ENCODE results near the gene DZIP1. TPM values are rescaled to one million over a fixed set of nuclear protein-coding genes. Genes with fewer than 3 reads are reported as not detected.

Gene DZIP1
- total and polyA plus RNA-seq, 2 donors (not counting 1 experiment from before 2014, with no cell fraction given): not detected

- H3K27ac Mint-ChIP-seq: no peak overlapping the region
- intact Hi-C loops (cut with micrococcal nuclease): no loop called here
- H3K36me3 ChIP-seq (replicated peaks in 1 of 2; ENCODE audit: control extremely low read depth in 1 of 2, control insufficient read depth in 1 of 2, extremely low read depth in 1 of 2, insufficient read depth in 2 of 2, low read length in 1 of 2): no peaks in the 10 kb centered on the region
- TF ChIP-seq CTCF (IDR thresholded peaks at IDR 0.05) (no peak), EZH2 (IDR thresholded peaks at IDR 0.05; ENCODE audit: borderline replicate concordance, insufficient read depth, low read depth, low read length, poor library complexity, severe bottlenecking) (no peak)
- H4K20me1 ChIP-seq (ENCODE audit: control insufficient read depth, insufficient read depth, low read length, poor library complexity, severe bottlenecking): no peaks in the 10 kb centered on the region
- no peaks in the 10 kb centered on the region for H3K9me3 ChIP-seq (ENCODE audit: control extremely low read depth in 1 of 3, control insufficient read depth in 2 of 3, insufficient read depth in 1 of 3, low read length in 2 of 3)
- no peaks in the 10 kb centered on the region for H3K9me3 Mint-ChIP-seq (ENCODE audit: insufficient read depth)
- DNase-seq: no peak
- H3K27ac ChIP-seq (ENCODE audit: low read length in 2 of 2): no peak overlapping the region
- ChIA-PET POLR2A (no interaction called here), CTCF (no interaction called here)
- H3K4me3 Mint-ChIP-seq: no peak overlapping the region
- H3K27me3 ChIP-seq (replicated peaks in 1 of 4; ENCODE audit: control extremely low read depth in 1 of 4, control insufficient read depth in 3 of 4, insufficient read depth in 4 of 4, low read length in 3 of 4): peaks cover 0 to 2% (median 0%) of the 10 kb centered on the region in 4 experiments
- peaks cover 7% of the 10 kb centered on the region for H3K27me3 Mint-ChIP-seq
- H3K4me2 ChIP-seq (replicated peaks; ENCODE audit: low read depth, low read length, poor library complexity, severe bottlenecking): no peak overlapping the region
- no peak overlapping the region for H3K4me3 ChIP-seq (ENCODE audit: control extremely low read depth in 1 of 5, extremely low read depth in 1 of 5, insufficient read depth in 1 of 5, low read depth in 2 of 5, low read length in 4 of 5)
- H3K4me1 Mint-ChIP-seq: no peaks in the 10 kb centered on the region
- H2AFZ ChIP-seq (ENCODE audit: insufficient read depth, low read depth, low read length, poor library complexity, severe bottlenecking): no peak overlapping the region
- no peaks in the 10 kb centered on the region for H3K79me2 ChIP-seq (ENCODE audit: control insufficient read depth, insufficient read depth, low read length)
- no peak overlapping the region for H3K9ac ChIP-seq (ENCODE audit: low read length)
- WGBS (ENCODE audit: insufficient coverage): no CpG with 5 or more reads among the region's 2 CpGs
- no peaks in the 10 kb centered on the region for H3K4me1 ChIP-seq (ENCODE audit: control insufficient read depth in 2 of 2, insufficient read depth in 2 of 2, low read length in 2 of 2)
- no peak for ATAC-seq (ENCODE audit: low read depth)
Measured at GRCh38 chr13:95544293-95544692, 100.2 kb downstream of the DZIP1 start.

- intact Hi-C loops (cut with micrococcal nuclease): no loop called here
Measured at GRCh38 chr13:95541911-95542474, 102.5 kb downstream of the DZIP1 start.

More at GRCh38 chr13:95541911-95542474, 102.5 kb downstream of the DZIP1 start:
- Histone ChIP-seq H3K27me3 (replicated peaks in 1 of 4; ENCODE audit: control extremely low read depth in 1 of 4, control insufficient read depth in 3 of 4, insufficient read depth in 4 of 4, low read length in 3 of 4) (no peaks in the 10 kb centered on the region), H3K4me1 (ENCODE audit: control insufficient read depth in 2 of 2, insufficient read depth in 2 of 2, low read length in 2 of 2) (no peaks in the 10 kb centered on the region), H3K79me2 (ENCODE audit: control insufficient read depth, insufficient read depth, low read length) (no peaks in the 10 kb centered on the region), H3K9me3 (ENCODE audit: control extremely low read depth in 1 of 3, control insufficient read depth in 2 of 3, insufficient read depth in 1 of 3, low read length in 2 of 3) (no peaks in the 10 kb centered on the region), H4K20me1 (ENCODE audit: control insufficient read depth, insufficient read depth, low read length, poor library complexity, severe bottlenecking) (no peaks in the 10 kb centered on the region), H3K9ac (ENCODE audit: low read length) (no peak overlapping the region), H3K36me3 (replicated peaks in 1 of 2; ENCODE audit: control extremely low read depth in 1 of 2, control insufficient read depth in 1 of 2, extremely low read depth in 1 of 2, insufficient read depth in 2 of 2, low read length in 1 of 2) (no peaks in the 10 kb centered on the region), H3K27ac (ENCODE audit: low read length in 2 of 2) (no peak overlapping the region), H3K4me2 (replicated peaks; ENCODE audit: low read depth, low read length, poor library complexity, severe bottlenecking) (no peak overlapping the region), H2AFZ (ENCODE audit: insufficient read depth, low read depth, low read length, poor library complexity, severe bottlenecking) (no peak overlapping the region), H3K4me3 (ENCODE audit: control extremely low read depth in 1 of 5, extremely low read depth in 1 of 5, insufficient read depth in 1 of 5, low read depth in 2 of 5, low read length in 4 of 5) (no peak overlapping the region)
- no peak overlapping the region for H3K27ac Mint-ChIP-seq
- DNase-seq: no peak
- TF ChIP-seq EZH2 (IDR thresholded peaks at IDR 0.05; ENCODE audit: borderline replicate concordance, insufficient read depth, low read depth, low read length, poor library complexity, severe bottlenecking): no peak
- no peak for TF ChIP-seq CTCF (IDR thresholded peaks at IDR 0.05)
- ChIA-PET POLR2A (no interaction called here), CTCF (no interaction called here)
- no peak overlapping the region for H3K4me3 Mint-ChIP-seq
- ATAC-seq (ENCODE audit: low read depth): no peak
- H3K27me3 Mint-ChIP-seq: peaks cover 12% of the 10 kb centered on the region
- H3K9me3 Mint-ChIP-seq (ENCODE audit: insufficient read depth): no peaks in the 10 kb centered on the region
- WGBS (ENCODE audit: insufficient coverage): 96% methylated on average over 4 of the region's 8 CpGs
- no peaks in the 10 kb centered on the region for H3K4me1 Mint-ChIP-seq
